ENCODE measurements around the gene MED28.

MED28 gene

GRCh38 chr4:17667653-17668201 lies 53.3 kb downstream of the MED28 start:
- DNase-seq = no peak

DNA sequence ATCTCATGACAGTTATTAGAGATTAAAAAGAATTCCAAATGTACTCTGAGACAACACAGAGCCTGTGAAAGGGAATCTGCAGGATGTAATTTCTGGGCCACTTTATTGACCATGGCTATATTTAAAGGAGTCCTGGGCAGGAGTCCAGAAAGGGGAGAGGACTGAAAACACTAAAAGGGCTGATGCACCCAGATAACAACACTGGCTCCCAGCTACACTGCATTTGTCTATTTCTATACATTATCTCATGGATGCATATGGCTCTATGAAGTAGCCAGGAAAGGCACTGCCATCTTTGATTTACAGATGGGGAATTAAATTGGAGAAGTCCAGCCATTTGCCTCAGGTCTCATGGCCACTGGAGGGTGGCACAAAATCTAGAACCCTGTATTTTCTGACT lies 56.0 kb downstream of the MED28 start:
- DNase-seq = no peak

DNA sequence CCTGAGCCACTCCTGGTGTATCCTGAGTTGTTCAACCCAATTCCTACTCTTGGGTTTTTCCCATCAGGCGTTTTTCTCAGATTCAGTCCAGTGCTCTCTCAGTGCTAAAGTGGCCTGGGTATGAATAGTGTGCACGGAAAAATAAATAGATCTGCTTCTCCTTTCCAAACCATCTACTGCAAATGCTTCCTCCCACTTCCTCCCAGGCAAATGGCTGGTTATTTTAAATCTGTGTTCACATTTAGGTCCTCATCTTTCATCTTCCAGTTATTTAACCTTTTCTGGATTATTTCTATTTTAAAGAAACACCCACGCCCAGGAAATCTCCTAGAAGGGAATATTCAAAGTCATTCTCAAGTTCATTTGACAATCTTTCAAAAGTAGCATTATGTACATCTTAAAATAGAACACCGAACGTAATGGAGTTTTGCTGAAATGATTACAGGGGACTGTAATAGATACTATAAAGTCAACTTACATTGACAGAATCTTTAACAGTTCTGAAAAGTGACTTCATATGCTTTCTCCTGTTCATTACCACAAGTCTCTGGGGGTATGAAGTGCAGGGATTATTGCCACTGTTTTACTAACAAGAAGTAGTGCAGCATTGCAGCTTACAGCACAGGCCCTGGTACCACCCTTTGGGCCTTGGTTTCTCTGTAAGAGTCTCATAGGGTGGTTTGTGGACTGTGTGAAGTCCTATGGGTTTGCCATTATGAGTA lies 66.3 kb downstream of the MED28 start:
- DNase-seq = no peak

DNA sequence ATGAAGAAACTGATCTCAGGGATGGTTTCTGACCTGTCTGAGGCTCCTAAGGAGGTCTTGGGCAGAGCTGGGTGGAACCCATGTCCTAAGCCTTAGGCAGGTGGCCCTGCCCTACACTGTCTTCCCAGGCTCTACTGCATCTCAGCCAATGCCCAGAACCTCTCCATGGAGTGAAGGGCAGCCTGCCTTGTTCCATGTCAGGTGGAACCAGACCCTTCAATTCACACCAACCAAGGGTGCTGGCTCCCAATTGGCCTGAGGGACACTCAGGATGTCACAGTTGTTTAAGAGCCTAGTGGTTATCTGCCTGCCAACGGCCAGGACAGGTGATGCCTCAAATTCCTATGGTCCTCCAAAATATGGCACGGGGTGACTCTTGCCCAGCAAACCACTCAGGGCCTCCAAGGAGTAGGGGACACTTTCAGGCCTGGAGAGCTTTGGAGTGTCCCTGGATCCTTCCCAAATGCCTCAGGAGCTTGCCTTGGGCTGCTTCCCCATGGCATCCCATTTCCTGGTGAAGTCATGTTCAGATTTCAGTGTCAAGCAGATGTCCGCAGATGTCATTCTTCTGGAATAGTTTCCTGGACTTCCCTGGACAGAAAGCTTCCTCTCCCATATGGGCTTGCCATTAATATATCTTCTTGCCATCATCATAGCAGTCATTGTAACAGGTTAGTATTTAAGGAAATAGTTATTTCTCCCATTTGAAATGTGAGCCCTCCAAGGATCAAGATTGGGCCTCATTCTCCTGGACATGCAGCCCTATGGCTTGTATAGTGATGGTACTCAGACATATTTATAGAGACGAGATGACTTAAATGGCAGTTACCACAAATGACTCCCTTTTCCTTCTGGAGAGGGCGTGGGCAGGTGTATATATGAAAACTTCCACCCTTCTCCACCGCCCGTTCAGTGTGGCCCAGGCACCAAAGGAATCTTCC lies 67.1 kb downstream of the MED28 start:
- no peak for DNase-seq

DNA sequence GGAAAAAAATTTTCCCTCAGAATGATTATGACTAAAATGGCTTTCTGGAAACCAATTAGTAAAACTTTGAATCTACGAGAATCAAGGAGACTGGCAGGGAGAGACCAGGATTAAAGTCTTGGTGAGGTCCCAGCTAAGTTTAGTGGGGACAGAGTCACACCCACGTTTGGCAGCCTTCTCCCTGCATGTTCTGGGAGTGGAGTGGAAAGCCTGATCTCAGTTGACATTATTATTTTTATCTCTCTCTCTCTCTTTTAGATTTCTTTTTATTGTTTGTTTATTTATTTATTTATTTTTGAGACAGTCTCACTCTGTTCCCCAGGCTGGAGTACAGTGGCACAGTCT lies 67.8 kb downstream of the MED28 start:
- no peak for DNase-seq
